HG03108 (cell line): Measurements from ENCODE around the gene ABL1.
A peak's percentile ranks its signal among the peaks of the same experiment; 100 is the strongest.

Source experiments
- ATAC-seq: cut with Tn5 transposase; IDR thresholded peaks from one replicate; pipeline ENCODE4 v1.9.1; 2021; ENCODE audit warnings: moderate library complexity; ENCODE audit not compliant: unreplicated experiment

The ABL1 gene

DNA sequence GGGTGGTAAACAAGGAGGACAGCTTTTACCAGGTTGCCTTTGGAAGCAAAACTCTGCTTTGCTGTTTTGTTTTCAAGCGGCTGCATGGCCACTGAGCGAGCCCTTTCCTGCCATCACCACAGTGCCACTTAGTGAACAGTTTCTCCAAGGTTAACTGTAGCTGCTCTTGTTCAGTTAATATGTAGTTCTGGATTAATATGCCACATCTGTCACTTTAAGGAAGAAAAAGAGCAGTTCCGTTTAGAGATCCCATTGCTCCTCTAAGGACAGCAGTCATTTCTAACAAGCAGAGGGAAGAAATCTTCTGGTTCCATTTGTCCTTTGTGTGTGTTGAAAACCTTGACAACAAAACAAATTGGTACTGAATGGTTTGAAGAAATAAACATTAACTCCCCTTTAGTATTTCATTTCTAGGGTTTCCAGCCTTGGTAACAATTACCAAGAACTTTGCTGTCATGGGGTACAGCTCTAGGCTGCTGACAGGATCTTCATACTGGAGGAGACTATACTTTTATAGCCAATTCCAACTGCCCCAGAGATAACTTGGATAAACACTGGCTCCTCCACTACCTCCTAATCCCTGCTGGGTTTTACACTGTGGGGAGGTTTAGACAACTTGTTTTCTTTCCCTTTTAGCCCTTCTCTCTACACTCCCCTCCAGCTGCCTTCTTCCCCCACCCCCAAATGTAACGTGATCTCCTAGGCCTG, 10.3 kb upstream of the ABL1 start:
- ATAC-seq: no peak

DNA sequence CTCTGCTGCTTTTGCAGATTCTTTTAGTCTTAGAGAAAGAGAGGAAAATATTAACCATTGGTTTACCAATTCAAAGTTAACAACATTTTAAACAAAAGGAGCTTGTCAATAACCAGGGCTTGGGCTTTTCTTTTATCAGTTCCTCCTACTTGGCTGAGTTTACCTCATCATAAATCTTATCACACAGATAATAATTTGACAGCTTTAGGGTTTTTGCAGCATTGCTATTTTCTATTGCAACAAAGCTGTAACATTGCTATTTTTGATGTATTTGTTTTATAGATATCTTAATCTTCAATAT, 9.8 kb upstream of the ABL1 start:
- no peak for ATAC-seq

DNA sequence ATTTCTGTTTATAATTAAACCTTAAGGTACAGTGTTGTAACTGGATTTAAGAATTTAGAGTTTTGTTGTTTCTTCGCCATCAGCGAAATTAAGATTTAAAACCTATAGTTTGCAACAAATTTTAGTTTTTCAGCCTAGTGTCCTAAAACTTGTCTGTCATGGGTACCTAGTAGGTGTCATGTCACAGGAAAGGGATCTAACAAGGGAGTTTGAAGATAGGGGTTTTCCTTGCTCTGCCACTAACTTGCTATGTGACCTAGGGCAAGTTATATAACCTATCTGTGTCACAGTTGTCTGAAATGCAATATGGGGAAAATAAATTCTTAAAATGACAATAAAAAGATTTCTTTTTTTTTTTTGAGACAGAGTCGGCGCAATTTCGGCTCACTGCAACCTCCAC, 9.2 kb upstream of the ABL1 start:
- no peak for ATAC-seq

DNA sequence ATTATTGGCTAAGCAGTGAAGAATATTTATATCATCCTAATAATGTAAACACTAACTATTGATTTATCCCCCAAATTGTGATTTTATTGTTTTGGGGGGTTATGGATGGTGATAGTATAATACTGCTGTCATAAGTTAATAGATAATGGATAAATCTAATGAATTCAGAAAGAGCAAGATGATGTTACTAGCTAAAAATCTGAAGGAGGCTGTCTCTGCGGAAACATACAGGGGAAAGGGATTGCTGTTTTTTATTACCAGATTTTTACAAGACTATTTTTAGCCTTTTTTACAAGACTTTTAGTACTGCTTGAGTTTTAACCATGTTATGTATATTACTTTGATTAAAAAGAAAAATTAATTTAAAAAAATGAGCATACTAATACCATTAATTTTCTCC, 5.3 kb upstream of the ABL1 start:
- no peak for ATAC-seq

DNA sequence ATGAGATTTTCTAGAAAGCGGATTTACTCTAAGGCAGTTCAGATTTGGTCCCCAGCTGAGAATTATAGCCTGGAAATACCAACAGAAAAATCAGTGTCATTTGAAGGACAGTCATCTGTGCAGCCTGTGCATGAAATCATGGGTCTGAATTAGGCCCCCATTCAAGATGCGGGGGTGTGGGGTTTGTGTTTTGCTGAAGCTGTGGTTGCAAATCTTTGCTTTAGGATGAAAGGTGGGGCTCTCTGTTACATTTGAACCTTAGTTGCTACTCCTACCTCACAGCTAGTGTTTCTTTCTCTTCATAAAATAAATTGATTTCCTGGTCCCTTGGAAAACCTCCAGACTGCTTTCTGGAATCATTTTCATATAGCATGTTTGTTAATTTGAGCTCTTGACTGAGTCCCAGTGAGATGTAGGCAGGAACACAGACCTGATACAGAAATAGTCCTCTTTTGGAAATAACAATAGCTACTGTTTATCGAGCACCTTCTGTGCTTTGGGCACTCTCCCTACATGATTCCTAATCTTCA, 4.8 kb upstream of the ABL1 start:
- no peak for ATAC-seq

DNA sequence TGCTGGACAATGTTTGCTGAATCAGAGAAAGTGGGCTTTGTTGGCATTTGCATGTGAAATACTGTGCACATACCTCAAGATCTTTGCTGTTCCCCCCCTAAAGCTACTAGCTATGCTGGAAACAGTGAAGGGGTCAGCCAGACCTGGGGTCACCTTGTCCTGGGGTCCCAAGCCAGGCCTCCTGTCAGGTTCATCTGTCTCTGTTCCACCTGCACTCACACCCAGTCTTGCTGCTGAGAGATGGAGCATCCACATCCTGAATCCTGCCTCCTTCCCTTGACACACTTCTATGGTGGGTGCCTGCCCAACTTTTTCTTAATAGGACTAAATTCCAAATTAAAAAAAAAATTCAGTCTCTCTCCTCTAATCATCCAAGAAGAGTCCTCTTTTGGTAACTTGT, 4.0 kb upstream of the ABL1 start:
- ATAC-seq: no peak

DNA sequence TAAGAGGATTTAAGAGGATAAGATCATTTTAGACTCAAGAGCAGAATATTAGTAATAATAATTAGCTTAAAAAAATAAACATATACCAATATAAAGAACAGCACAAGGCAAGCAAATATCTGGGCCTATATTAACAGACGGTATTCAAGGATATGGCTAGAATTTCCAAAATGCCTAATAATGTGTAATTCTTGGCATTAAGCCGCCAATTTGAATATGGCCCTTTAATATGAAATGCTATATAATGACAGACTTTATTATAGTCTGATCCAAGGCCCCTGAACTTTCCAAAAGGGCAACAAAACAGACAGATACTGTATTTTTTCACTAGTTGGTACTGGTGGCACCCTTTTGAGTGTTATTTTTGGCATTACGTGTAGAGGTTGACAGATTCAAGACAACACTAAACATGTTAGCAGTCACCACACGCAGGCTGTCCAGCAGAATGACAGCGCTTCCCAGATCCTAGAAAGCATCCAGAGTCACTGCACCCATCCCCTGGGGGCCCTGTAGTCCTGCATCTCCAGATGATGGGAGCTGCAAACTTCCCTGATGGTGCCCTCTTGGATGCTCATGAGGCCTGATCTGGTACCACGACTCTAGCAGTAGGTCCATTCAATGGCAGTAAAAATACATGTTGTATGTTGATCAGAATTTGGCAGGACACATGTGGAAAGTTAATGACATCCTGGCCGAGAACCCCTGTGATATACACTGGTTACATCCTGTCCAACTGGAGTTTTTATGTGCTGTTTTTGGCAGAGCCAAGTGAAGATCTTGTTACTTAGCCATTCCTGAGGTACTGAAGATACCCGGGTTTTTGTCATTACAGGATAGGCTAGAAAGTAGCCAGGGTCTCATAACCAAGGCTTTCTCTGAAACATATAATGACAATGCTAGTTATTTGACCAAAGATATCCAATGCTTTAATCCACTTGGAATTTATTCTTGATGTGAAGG, 1.7 kb upstream of the ABL1 start:
- no peak for ATAC-seq

DNA sequence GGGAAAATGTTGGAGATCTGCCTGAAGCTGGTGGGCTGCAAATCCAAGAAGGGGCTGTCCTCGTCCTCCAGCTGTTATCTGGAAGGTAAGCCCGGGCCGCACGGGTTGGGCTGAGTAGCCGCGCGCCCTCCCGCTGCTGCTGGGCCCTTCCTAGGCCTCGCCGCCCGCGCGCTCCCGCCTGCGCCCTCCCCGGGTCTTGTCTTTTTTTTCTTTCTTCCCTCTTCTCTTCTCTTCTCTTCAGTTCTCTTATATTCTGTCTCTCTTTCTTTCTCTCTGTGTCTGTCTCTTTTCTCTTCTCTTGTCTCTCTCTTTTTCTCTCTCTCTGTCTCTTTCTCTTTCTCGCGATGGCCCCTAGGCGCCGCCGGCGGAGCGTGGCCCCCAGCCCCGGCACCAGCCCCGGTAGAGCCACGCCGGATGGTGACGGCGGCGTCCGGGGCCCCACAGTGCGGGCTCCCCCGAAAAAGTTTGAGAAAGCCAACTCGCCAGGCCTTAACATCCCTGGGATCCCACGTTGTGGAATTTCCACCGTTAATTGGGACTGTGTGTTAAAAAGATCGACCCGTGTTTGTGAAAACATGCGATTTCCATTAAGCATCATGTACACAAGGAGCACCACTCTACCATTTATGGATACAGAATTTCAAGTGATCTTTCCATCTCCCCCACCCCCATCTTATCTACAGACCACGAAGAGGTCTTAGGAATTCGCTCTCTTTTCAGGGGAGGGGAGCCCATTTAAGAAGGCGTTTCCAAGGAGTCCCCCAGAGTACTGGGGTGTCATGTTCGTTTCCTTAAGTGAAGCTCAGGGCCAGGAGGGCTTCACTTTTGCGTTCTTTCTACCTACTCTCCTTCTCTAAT, 616 bp downstream of the ABL1 start:
- ATAC-seq: peak; percentile 38

DNA sequence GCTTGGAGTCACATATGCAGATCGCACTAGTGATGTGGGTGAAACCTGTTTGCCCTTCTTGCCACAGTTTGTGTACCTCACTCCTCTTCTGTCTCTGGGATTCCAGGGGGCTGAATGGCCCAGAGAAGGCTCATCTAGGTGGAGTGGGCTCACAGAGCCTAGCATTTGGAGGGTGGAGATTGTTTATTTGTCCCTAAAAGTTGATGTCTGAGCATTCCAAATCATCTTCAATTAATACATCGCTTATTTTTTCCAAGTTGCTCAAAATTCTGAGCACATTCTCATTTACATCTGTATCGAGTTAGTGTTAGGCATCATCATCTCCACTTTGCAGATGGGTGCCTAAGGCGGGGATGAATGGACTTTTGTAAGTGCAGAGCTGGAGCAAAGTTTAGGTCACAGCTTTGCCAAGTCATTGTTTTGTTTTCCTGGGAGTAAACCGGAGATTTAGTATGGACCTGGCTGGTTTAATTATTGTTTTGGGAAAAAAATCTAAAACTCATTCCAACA, 2.0 kb downstream of the ABL1 start:
- ATAC-seq: no peak

DNA sequence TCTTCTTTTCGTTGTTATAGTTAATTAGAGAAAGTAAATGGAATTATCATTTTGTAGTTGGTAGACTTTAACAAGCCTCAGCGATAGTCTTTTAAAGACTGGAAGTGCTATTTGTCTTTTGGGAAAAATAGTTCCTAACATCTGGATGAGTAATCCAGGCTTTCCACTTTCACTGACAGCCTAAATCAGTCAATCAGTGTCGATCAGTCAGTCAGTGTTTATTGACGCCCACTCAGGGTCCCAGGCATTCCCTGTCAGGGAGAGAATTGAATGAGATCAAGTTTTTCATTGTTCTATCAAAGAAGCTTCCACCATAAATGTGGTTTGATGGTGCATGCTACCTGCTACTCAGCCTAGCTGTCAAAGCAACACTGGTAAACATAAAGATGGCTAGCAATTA, 2.6 kb downstream of the ABL1 start:
- no peak for ATAC-seq

DNA sequence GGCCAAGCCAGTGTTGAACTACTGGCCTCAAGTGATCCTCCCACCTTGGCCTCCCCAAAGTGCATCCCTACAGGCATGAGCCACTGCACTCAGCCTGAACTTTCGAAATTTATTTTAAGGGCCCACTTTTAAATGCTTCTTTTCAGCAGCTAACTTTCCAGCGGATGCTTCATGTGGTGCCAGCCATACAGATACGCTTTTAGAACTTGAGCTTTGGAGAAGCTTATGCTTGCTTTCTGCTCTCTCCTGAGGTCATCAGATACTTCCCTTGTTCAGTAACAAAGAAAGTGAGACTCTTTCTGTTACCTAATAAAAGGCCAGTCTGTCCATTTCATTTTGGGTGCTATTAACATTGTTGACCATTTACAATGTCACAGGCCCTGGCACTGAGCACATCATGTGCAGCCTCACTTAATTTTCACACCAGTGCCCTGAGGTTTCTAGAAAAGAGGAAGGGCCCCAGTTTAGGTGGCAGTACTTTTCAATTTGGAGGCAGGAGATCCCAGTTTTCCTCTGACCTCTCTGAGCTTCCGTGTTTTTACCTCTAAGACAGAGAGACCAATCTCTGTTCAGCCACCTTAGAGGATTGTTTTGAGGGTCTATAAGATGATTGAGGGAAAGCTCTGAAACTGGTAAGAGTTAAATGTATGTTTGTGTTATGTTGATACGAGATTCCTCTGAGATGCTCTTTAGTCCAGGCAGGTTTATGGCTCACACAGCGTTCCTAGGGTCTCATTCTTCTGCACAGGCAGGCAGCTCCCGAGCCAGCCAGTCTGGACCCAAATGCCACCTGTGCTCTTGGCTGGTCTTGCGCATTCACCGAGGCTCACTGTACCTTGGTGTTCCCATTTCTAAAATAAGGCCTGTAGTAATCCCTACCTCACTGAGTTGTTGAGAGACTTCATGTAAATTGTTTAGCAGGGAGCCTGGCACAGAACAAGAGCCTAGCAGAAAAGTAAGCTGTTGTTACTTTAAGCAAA, 4.4 kb downstream of the ABL1 start:
- ATAC-seq: no peak

DNA sequence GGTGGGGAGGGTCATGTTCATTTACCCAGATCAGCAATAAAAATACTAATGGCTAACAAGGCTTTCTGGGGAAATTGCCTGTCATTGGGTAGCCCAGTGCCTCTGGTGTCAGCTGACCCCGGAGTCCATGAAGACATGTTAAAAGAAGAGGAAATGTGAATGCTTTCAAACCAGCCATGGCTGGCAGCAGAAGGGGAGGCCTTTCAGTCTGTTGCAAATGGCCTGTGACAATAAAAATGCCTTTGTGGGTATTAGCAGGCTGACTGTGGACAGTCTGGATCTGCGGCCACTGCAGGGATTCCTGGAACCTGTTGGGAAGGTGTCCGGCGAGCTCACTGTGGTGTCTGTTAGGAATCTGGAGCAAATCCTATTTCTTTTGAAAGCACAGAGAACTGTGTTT, 7.5 kb downstream of the ABL1 start:
- no peak for ATAC-seq

DNA sequence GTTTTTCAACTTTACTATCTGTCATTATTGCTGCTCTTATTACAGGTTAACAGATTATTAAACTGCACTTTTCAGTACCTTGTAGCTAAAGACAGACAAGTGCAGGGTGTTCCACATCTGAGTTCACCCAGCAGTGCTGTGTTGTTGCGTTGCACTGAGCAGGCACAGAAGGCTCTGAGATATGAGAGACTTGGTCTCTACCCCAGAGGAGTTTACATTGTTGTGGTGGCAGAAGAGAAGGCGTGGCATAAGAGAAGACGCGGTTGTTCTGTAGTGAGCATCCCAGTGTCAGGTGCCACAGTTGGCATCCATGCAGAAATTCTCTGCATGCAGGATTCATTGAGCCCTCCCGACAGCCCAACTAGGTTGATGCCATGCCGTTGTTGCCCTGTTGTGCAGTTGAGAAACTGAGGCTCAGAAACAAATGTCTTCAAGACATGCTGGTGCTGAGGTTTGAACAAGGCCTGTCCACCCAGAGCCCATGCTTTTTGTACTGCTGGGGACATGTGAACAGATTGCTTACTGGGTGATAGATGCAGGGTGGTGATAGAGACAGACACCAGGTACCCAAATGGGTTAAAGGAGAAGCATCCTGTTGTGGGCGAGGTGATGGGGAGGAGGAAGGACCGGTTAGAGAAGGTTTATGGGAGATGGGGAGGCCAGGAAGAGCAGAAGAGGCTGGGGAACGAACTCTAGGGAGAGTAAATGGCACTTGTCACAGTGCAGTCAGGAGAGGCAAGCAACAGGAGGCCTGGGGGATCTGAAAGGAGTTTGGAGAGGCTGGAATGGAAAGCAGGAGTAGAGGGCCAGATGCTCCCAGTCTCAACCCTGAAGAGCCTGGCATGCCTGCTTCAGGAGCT, 8.2 kb downstream of the ABL1 start:
- no peak for ATAC-seq

DNA sequence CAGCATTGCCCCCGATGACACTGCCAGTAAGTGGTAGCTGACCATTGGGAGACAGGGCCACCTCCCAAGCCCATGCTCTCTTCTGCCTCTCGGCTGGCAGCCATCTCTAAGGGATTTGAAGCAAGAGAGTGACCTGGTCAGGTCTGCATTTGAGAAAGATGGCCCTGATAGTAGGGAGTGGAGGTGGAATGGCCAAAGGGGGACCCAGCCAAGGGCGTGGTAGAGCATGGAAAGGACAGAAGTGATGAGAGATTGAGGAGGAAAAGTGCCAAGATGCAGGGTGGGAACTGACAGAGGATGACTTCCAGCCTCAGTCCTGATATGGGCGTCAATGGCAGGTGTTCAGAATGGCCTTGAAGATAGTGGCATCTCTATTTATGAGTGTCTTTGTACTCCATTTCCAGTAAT, 9.0 kb downstream of the ABL1 start:
- no peak for ATAC-seq

DNA sequence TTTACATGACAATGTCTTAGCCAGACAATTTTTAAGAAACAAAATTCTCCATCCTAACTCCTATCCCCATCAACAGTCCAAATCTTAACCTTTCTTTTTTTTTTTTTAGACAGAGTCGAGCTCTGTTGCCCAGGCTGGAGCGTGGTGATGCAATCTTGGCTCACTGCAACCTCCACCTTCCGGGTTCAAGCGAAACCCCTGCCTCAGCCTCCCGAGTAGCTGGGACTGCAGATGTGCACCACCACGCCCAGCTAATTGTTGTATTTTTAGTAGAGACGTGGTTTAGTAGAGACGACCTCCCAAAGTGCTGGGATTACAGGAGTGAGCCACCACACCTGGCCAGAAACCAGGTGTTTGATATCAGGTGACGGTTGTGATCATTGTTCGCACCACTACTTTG, 10.2 kb downstream of the ABL1 start:
- ATAC-seq: no peak

DNA sequence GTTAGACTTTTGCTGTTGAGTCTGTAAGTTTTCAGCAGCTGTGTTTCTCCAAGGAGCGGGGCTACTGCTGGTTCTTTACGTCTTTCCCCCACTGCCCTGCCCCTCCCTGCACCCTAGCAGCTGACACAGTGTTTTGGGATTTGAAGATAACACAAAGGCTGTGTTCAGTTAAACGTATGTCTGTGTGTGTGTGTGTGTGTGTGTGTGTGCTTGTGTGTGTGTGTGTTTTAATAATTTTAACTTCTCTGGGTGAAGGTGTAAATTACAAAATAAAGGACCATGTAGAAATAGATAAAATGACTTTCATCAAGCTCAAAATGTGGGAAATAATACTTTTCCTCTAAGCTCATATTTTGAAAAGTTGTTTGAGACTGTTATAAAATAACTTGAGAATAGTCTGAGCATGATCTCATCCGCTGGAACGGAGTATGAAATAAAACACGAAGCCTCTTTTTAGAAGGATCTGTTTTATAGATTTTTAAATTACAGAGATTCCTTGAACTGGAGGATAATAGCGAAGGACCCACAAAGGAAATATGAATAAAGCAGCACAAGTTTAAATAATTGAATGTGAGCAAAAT, 10.9 kb downstream of the ABL1 start:
- no peak for ATAC-seq

DNA sequence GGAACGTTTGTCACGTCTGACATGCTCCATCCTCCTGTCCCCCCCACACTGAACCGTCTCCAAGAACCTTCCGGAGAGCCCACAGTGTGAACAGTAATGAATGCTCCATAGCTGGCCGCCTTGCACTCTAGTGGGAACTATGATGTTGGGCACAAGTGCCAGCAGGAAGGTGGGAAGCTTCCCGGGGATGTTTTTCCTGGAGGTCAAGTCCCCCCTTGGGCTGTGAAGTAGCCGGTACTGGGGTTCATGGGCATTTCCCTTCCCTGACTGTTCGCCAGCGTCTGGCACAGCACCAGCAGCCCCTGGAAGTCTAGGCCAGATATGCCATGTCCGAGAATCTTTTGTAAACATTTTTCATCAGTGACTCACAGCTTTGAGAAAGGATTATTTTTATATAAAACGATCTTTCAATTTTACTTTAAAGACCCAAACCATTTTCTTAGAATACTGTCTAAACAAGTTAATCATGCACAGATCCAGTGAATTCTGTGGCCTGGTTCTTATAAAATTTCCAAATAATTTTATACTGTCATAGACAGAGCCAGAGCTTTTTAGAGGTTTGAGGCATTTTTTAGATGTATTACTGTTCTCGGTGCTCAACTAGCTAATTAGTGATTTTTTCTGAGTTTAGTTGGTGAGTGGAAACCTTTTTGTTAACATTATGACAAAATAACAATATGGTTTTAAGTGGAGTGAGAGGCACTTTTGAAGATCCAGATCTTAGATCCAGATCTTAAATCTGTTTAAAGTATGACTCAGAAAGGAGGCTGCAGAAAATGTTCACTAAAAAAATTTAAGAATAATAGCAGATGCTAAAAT, 11.6 kb downstream of the ABL1 start:
- no peak for ATAC-seq
